Smooth muscle cell (in vitro differentiated cells): ENCODE measurements around the gene PPM1F. TPM values are rescaled to one million over a fixed set of nuclear protein-coding genes. Genes with fewer than 3 reads are reported as not detected.
"Not testable (repeated sequence)": the region's sequence is repeated elsewhere in the genome, so short reads cannot be mapped to it uniquely, and the experiment has no call there.

Experiments
- DNase-seq: peaks from one replicate; lab custom pipeline; 2025; ENCODE audit not compliant: unreplicated experiment; lab: John Stamatoyannopoulos, UW
- H2AFZ ChIP-seq: fragments of 200-600 bp; sonication (generic); 2 replicates; pipeline ENCODE4 v1.6.0; 2016; ENCODE audit warnings: antibody characterized with exemption, low read depth, mild to moderate bottlenecking
- H3F3A ChIP-seq: fragments of 200-600 bp; sonication (generic); 2 replicates; pipeline ENCODE4 v1.6.0; 2017; ENCODE audit warnings: antibody characterized with exemption, low read depth
- H3K27ac ChIP-seq: fragments of 200-600 bp; sonication (generic); 2 replicates; pipeline ENCODE4 v1.5.1; 2016; ENCODE audit warnings: low read depth, mild to moderate bottlenecking
- H3K27me3 ChIP-seq: fragments of 200-600 bp; sonication (generic); 2 replicates; pipeline ENCODE4 v1.6.1; 2016; ENCODE audit warnings: low read depth, mild to moderate bottlenecking
- H3K36me3 ChIP-seq: fragments of 200-600 bp; sonication (generic); 2 replicates; pipeline ENCODE4 v1.5.1; 2016; ENCODE audit warnings: low read depth
- H3K4me1 ChIP-seq: fragments of 200-600 bp; sonication (generic); 2 replicates; pipeline ENCODE4 v1.5.1; 2016; ENCODE audit warnings: low read depth
- H3K4me2 ChIP-seq: fragments of 200-600 bp; sonication (generic); 2 replicates; pipeline ENCODE4 v1.6.0; 2016; ENCODE audit warnings: mild to moderate bottlenecking
- H3K4me3 ChIP-seq: fragments of 200-600 bp; sonication (generic); 2 replicates; pipeline ENCODE4 v1.5.1; 2016; ENCODE audit warnings: mild to moderate bottlenecking
- H3K79me2 ChIP-seq: fragments of 200-600 bp; sonication (generic); 2 replicates; pipeline ENCODE4 v1.6.0; 2016; ENCODE audit warnings: low read depth, mild to moderate bottlenecking
- H3K9ac ChIP-seq: fragments of 200-600 bp; sonication (generic); 2 replicates; pipeline ENCODE4 v1.6.0; 2016; ENCODE audit warnings: low read depth
- H3K9me3 ChIP-seq: fragments of 200-600 bp; sonication (generic); replicated peaks from 2 replicates; pipeline ENCODE4 v1.5.1; 2016; ENCODE audit warnings: low read depth
- H4K20me1 ChIP-seq: fragments of 200-600 bp; sonication (generic); 2 replicates; pipeline ENCODE4 v1.6.0; 2016; ENCODE audit warnings: low read depth
- CTCF ChIP-seq: fragments of 200-600 bp; sonication (generic); IDR thresholded peaks from 2 replicates; pipeline ENCODE4 v1.5.1; 2017; ENCODE audit warnings: borderline replicate concordance, mild to moderate bottlenecking, antibody characterized with exemption; ENCODE audit not compliant: insufficient read depth, poor library complexity, severe bottlenecking
- WGBS: methylation state at CpG from one replicate; pipeline ENCODE4 v1.1.7; 2016; ENCODE audit warnings: low lambda C conversion rate; 5-methylcytosine and 5-hydroxymethylcytosine counted together
- polyA plus RNA-seq: library from polyadenylated mRNA; unstranded; fragments of >200 nt; fragmentation: Nextera tagmentation; extraction: Ambion mirVana; gene quantifications from 2 replicates; pipeline ENCODE4 v1.2.1, GENCODE V29; 2016
- total RNA-seq: library from RNA; depleted of rRNA; stranded (reverse); fragments of >200 nt; gene quantifications from 2 replicates; pipeline ENCODE4 v1.2.3, GENCODE V29; 2014

PPM1F gene
- total and polyA plus RNA-seq, 2 experiments from 2014 or later: 11.8 to 15.2 TPM

DNA sequence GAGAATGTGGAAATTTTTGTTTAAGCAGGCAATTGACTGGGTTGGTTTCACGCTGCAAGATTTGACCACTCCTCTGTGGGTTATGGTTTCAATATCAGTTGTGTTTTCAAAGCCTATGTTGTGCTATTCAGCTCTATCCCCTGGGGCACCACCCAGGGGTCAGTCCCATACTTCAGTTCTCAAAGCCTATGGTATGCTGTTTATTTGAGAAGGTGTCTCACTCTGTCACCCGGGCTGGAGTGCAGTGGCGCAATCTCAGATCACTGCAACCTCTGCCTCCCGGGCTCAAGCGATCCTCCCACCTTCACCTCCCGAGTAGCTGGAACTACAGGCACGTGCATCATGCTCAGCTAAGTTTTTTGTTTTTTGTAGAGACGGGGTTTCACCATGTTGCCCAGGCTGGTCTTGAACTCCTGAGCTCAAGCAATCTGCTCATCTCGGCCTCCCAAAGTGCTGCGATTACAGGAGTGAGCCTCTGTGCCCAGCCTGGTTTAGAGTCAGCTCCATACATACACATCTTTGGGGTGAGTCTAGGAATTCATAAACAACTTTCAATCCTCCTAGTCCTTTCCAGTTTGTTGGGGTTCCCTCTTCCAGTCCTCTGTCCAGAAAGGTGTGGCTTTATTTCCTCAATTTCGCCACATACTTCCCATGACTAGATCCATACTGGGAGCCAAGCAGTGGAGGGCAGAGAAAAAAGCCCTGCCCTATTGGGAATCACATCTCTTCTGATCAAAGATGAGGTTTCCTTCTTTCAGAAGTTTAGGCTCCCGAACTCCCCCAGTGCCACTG, 50.2 kb downstream of the PPM1F start:
- no peak overlapping the region for H3K9ac ChIP-seq
- H3K4me2 ChIP-seq: no peak overlapping the region
- no peak for TF ChIP-seq CTCF
- no peaks in the 10 kb centered on the region for H3K27me3 ChIP-seq
- H3K27ac ChIP-seq: no peak overlapping the region
- no peaks in the 10 kb centered on the region for H3K36me3 ChIP-seq
- H3K4me1 ChIP-seq: no peaks in the 10 kb centered on the region
- H3K79me2 ChIP-seq: no peaks in the 10 kb centered on the region
- no peaks in the 10 kb centered on the region for H3F3A ChIP-seq
- no peak overlapping the region for H2AFZ ChIP-seq
- no peaks in the 10 kb centered on the region for H4K20me1 ChIP-seq
- no peaks in the 10 kb centered on the region for H3K9me3 ChIP-seq
- no peak for DNase-seq
- WGBS: 87% methylated on average over 12 of the region's 12 CpGs
- H3K4me3 ChIP-seq: no peak overlapping the region

DNA sequence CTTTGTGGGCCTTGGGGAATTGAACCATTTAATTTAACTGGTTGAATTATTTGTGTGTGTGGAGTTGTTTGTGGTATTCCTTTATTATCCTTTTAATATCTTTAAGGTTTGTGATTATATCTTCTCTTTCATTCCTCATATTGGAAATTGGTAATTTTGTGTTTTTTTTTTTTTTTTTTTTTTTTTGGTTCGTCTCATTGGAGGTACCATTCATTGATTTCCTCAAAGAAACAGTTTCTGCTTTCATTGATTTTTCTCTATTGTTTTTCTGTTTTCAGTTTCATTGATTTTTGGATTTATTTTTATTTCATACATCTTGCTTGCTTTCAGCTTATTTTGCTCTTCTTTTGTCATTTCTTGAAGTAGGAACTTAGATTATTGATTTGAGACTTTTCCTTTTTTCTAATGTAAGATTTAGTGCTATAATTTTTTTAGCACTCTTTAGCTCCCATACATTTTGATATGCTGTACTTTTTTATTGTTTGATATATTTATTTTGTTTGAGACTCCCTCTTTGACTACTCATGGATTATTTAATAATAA, 54.2 kb downstream of the PPM1F start:
- H3K9ac ChIP-seq: no peak overlapping the region
- H2AFZ ChIP-seq: no peak overlapping the region
- H3K27ac ChIP-seq: no peak overlapping the region
- TF ChIP-seq CTCF: no peak
- no peak overlapping the region for H3K4me2 ChIP-seq
- H3K4me3 ChIP-seq: no peak overlapping the region
- no peaks in the 10 kb centered on the region for H3K27me3 ChIP-seq
- no peaks in the 10 kb centered on the region for H3F3A ChIP-seq
- WGBS: 80% methylated on average over 1 of the region's 1 CpG
- no peaks in the 10 kb centered on the region for H3K4me1 ChIP-seq
- H3K79me2 ChIP-seq: no peaks in the 10 kb centered on the region
- no peak for DNase-seq
- no peaks in the 10 kb centered on the region for H4K20me1 ChIP-seq
- no peaks in the 10 kb centered on the region for H3K36me3 ChIP-seq
- no peaks in the 10 kb centered on the region for H3K9me3 ChIP-seq

DNA sequence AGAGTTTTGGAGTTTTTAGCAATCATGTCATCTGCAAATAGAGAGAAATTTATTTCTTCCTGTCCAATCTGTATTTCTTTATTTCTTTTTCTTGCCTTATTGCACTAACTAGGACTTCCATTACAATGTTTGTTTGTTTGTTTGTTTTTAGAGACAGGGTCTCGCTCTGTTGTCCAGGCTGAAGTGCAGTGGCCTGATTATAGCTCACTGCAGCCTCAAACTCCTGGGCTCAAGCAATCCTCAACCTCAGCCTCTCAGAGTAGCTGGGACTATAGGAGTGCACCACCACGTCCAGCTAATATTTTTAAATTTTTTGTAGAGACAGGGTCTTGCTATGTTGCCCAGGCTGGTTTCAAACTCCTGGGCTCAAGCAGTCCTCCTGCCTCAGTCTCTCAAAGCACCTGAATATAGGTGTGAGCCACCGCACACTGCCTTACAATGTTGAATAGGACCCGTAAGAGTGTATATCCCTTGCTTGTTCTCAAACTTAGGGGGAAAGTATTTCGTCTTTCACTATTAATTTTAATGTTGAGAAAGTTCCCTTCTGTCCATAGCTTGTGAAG, 55.6 kb downstream of the PPM1F start:
- WGBS: 92% methylated on average over 5 of the region's 5 CpGs
- DNase-seq: no peak
- no peaks in the 10 kb centered on the region for H3K9me3 ChIP-seq

DNA sequence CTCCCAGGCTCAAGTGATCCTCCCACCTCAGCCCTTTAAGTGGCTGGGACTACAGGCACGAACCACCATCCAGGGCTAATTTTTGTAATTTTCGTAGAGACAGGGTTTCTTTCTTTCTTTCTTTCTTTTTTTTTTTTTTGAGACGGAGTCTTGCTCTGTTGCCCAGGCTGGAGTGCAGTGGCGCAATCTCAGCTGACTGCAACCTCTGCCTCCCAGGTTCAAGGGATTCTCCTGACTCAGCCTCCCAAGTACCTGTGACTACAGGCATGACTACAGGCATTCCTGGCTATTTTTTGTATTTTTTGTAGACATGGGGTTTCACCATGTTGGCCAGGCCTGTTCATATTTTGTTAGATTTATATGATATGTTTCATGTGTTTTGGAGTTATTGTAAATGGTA, 56.4 kb downstream of the PPM1F start:
- not testable (repeated sequence) for H3K4me2 ChIP-seq, H3K9ac ChIP-seq, H4K20me1 ChIP-seq, H3F3A ChIP-seq, H3K4me1 ChIP-seq, H3K4me3 ChIP-seq, H2AFZ ChIP-seq, H3K36me3 ChIP-seq, H3K9me3 ChIP-seq, H3K27ac ChIP-seq, H3K79me2 ChIP-seq, DNase-seq, H3K27me3 ChIP-seq
- WGBS: 68% methylated on average over 4 of the region's 4 CpGs

More for the DNA sequence above, 55.6 kb downstream of the PPM1F start:
- no peaks in the 10 kb centered on the region for H3K36me3 ChIP-seq
- no peaks in the 10 kb centered on the region for H3K79me2 ChIP-seq
- H3K4me3 ChIP-seq: no peak overlapping the region
- no peaks in the 10 kb centered on the region for H3F3A ChIP-seq
- no peaks in the 10 kb centered on the region for H4K20me1 ChIP-seq
- no peak for TF ChIP-seq CTCF
- no peak overlapping the region for H3K27ac ChIP-seq
- H2AFZ ChIP-seq: no peak overlapping the region
- no peaks in the 10 kb centered on the region for H3K4me1 ChIP-seq
- H3K4me2 ChIP-seq: no peak overlapping the region
- H3K27me3 ChIP-seq: no peaks in the 10 kb centered on the region
- no peak overlapping the region for H3K9ac ChIP-seq
